A673 (cell line): ENCODE results near the gene FRMD1.

Source experiments
- EZH2 ChIP-seq: fragments of 200-600 bp; sonication (generic); IDR thresholded peaks from 2 replicates; pipeline ENCODE4 v1.6.1; 2017; ENCODE audit warnings: borderline replicate concordance, low read depth, mild to moderate bottlenecking, mixed read lengths, antibody characterized with exemption, low read length; ENCODE audit not compliant: poor library complexity, severe bottlenecking
- TF ChIP-seq, protein P1 (sequence below): fragments of 300-800, 200-600 bp; sonication (generic); conservative IDR thresholded peaks from 2 replicates; pipeline ENCODE4 v1.5.1; 2017; ENCODE audit warnings: low read depth, mild to moderate bottlenecking, antibody characterized with exemption, low read length, moderate library complexity, mixed read lengths

DNA sequence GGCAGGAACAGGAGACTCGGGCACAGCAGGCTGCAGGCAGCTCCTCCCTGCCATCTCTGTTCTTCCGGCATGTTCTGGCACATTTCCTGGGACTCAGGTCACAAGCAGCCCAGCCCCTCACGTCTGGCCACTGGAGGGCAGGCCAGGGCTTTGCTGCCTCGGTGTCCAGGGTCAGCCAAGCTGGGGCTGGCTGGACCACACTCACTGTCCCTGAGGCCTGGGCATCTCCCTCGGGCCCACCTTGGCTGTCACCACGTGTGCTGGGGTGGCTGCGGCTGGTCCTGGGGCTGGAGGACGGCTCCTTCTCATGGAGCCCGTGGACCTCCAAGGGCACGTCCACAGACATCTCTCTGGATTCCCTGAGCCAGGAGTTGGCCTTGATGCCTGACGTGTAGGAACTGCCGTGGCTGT lies 18.5 kb downstream of the FRMD1 start:
- TF ChIP-seq, protein P1, sequence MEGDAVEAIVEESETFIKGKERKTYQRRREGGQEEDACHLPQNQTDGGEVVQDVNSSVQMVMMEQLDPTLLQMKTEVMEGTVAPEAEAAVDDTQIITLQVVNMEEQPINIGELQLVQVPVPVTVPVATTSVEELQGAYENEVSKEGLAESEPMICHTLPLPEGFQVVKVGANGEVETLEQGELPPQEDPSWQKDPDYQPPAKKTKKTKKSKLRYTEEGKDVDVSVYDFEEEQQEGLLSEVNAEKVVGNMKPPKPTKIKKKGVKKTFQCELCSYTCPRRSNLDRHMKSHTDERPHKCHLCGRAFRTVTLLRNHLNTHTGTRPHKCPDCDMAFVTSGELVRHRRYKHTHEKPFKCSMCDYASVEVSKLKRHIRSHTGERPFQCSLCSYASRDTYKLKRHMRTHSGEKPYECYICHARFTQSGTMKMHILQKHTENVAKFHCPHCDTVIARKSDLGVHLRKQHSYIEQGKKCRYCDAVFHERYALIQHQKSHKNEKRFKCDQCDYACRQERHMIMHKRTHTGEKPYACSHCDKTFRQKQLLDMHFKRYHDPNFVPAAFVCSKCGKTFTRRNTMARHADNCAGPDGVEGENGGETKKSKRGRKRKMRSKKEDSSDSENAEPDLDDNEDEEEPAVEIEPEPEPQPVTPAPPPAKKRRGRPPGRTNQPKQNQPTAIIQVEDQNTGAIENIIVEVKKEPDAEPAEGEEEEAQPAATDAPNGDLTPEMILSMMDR = peak; percentile 48
- TF ChIP-seq EZH2 = no peak
